Right lobe of liver (tissue), 4 donors: ENCODE results near the gene ATRNL1.

Experiments used
- CTCF ChIP-seq, 4 donors: fragments of 200-600 bp in 3 of 4; fragments of 450-650 bp in 1 of 4; IDR thresholded peaks; one replicate each; pipeline versions ENCODE4 v1.5.1 to v1.8.0; 2016 to 2022; ENCODE audit warnings: antibody characterized with exemption in 4 of 4, mild to moderate bottlenecking in 2 of 4
- POLR2A ChIP-seq: fragments of 450-650 bp; IDR thresholded peaks from one replicate; pipeline ENCODE4 v1.6.1; 2017; ENCODE audit warnings: antibody characterized with exemption, mild to moderate bottlenecking
- donor health status: DM: no; HTN: no; CAD: no.
- donor health status: DM: no; HTN: no; CAD: no.
- donor health status: DM: no; HTN: yes; CAD: no.

GRCh38 chr10:115988380-115988779, 895.2 kb downstream of the ATRNL1 start:
- TF ChIP-seq CTCF (IDR thresholded peaks at IDR 0.05) (no peak), POLR2A (no peak)
